ENCODE data around the gene DRG2.
A peak's percentile ranks its signal among the peaks of the same experiment; 100 is the strongest.

DRG2 gene

GRCh38 chr17:18142417-18142816 lies 54.7 kb downstream of the DRG2 start:
- Histone ChIP-seq H3F3A (ENCODE audit: low read depth) (no peaks in the 10 kb centered on the region), H3K79me2 (ENCODE audit: insufficient read depth, low read length) (no peaks in the 10 kb centered on the region), H3K4me1 (ENCODE audit: insufficient read depth, low read length, poor library complexity, severe bottlenecking) (no peaks in the 10 kb centered on the region), H4K20me1 (ENCODE audit: insufficient read depth, low read length, poor library complexity, severe bottlenecking) (no peaks in the 10 kb centered on the region), H3K36me3 (ENCODE audit: insufficient read depth, low read length) (no peaks in the 10 kb centered on the region), H3K4me2 (ENCODE audit: low read depth, low read length, poor library complexity, severe bottlenecking) (no peak overlapping the region), H3K4me3 (ENCODE audit: low read length, poor library complexity, severe bottlenecking) (no peak overlapping the region), H2AFZ (ENCODE audit: low read length) (no peak overlapping the region), H3K9me2 (replicated peaks; ENCODE audit: low read depth, low read length) (no peaks in the 10 kb centered on the region), H3K27me3 (ENCODE audit: insufficient read depth, low read length, poor library complexity, severe bottlenecking) (no peaks in the 10 kb centered on the region), H3K9me3 (ENCODE audit: insufficient read depth, low read depth, low read length) (no peaks in the 10 kb centered on the region), H3K9ac (ENCODE audit: low read depth, low read length, poor library complexity, severe bottlenecking) (no peak overlapping the region)
- no peak for TF ChIP-seq EZH2phosphoT487 (IDR thresholded peaks at IDR 0.05; ENCODE audit: borderline replicate concordance)
- no peak for TF ChIP-seq CTCF (conservative IDR thresholded peaks at IDR 0.05; ENCODE audit: low read length)

GRCh38 chr17:18143044-18143936 lies 55.5 kb downstream of the DRG2 start:
- Histone ChIP-seq H3K9ac (ENCODE audit: low read depth, low read length, poor library complexity, severe bottlenecking) (no peak overlapping the region), H3K4me2 (ENCODE audit: low read depth, low read length, poor library complexity, severe bottlenecking) (no peak overlapping the region), H3K36me3 (ENCODE audit: insufficient read depth, low read length) (no peaks in the 10 kb centered on the region), H3K79me2 (ENCODE audit: insufficient read depth, low read length) (no peaks in the 10 kb centered on the region), H3K27me3 (ENCODE audit: insufficient read depth, low read length, poor library complexity, severe bottlenecking) (no peaks in the 10 kb centered on the region), H3F3A (ENCODE audit: low read depth) (no peaks in the 10 kb centered on the region), H2AFZ (ENCODE audit: low read length) (no peak overlapping the region), H3K4me1 (ENCODE audit: insufficient read depth, low read length, poor library complexity, severe bottlenecking) (no peaks in the 10 kb centered on the region), H3K9me2 (replicated peaks; ENCODE audit: low read depth, low read length) (no peaks in the 10 kb centered on the region), H3K9me3 (ENCODE audit: insufficient read depth, low read depth, low read length) (no peaks in the 10 kb centered on the region), H3K4me3 (ENCODE audit: low read length, poor library complexity, severe bottlenecking) (no peak overlapping the region), H4K20me1 (ENCODE audit: insufficient read depth, low read length, poor library complexity, severe bottlenecking) (no peaks in the 10 kb centered on the region)
- TF ChIP-seq EZH2phosphoT487 (IDR thresholded peaks at IDR 0.05; ENCODE audit: borderline replicate concordance) (no peak), CTCF (conservative IDR thresholded peaks at IDR 0.05; ENCODE audit: low read length) (peak; percentile 56)

DNA sequence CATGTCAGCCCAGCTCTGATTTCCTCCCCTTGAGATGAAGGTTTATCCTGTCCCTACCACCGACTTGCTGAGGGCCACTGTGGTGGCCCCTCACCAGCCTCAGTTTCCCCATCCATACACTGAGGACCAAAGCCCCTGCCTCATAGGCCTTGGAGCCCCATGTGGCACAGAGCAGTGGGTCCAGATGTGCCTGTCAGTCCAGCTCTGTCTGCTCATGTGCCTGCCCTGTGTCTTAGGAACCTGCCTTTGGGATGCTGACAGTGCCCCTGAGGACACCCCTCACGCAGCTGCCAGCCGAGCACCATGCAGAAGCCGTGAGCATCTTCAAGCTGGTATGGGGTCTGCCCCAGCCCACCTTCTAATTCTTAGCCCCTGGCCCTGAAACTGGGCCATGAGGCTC lies 56.5 kb downstream of the DRG2 start:
- no peak overlapping the region for H3K4me2 ChIP-seq (ENCODE audit: low read depth, low read length, poor library complexity, severe bottlenecking)
- TF ChIP-seq CTCF (conservative IDR thresholded peaks at IDR 0.05; ENCODE audit: low read length) = no peak
- no peak for TF ChIP-seq EZH2phosphoT487 (IDR thresholded peaks at IDR 0.05; ENCODE audit: borderline replicate concordance)

More for the DNA sequence above, 56.5 kb downstream of the DRG2 start:
- Histone ChIP-seq H3F3A (ENCODE audit: low read depth) (no peaks in the 10 kb centered on the region), H3K79me2 (ENCODE audit: insufficient read depth, low read length) (no peaks in the 10 kb centered on the region), H3K4me1 (ENCODE audit: insufficient read depth, low read length, poor library complexity, severe bottlenecking) (no peaks in the 10 kb centered on the region), H3K27me3 (ENCODE audit: insufficient read depth, low read length, poor library complexity, severe bottlenecking) (no peaks in the 10 kb centered on the region), H3K9ac (ENCODE audit: low read depth, low read length, poor library complexity, severe bottlenecking) (no peak overlapping the region), H2AFZ (ENCODE audit: low read length) (no peak overlapping the region), H3K9me2 (replicated peaks; ENCODE audit: low read depth, low read length) (no peaks in the 10 kb centered on the region), H4K20me1 (ENCODE audit: insufficient read depth, low read length, poor library complexity, severe bottlenecking) (no peaks in the 10 kb centered on the region), H3K9me3 (ENCODE audit: insufficient read depth, low read depth, low read length) (no peaks in the 10 kb centered on the region), H3K36me3 (ENCODE audit: insufficient read depth, low read length) (no peaks in the 10 kb centered on the region), H3K4me3 (ENCODE audit: low read length, poor library complexity, severe bottlenecking) (no peak overlapping the region)
